ENCODE results near the gene SEC22C.

The SEC22C gene

GRCh38 chr3:42533161-42533897, 48.4 kb downstream of the SEC22C start:
- DNase-seq, result no peak

- DNase-seq, result no peak
Measured at GRCh38 chr3:42532229-42532628, 49.5 kb downstream of the SEC22C start.

- DNase-seq, result no peak
Measured at GRCh38 chr3:42531470-42531869, 50.3 kb downstream of the SEC22C start.

GRCh38 chr3:42530073-42530472, 51.7 kb downstream of the SEC22C start:
- DNase-seq, result no peak

- peak; percentile 26 for DNase-seq
Measured at GRCh38 chr3:42529468-42529867, 52.3 kb downstream of the SEC22C start.

GRCh38 chr3:42527368-42527917, 54.3 kb downstream of the SEC22C start:
- no peak for DNase-seq

- no peak for DNase-seq
Measured at GRCh38 chr3:42526616-42527367, 55.0 kb downstream of the SEC22C start.

GRCh38 chr3:42525736-42526345, 55.9 kb downstream of the SEC22C start:
- DNase-seq, result no peak

GRCh38 chr3:42525212-42525611, 56.6 kb downstream of the SEC22C start:
- DNase-seq, result no peak

- DNase-seq, result no peak
Measured at GRCh38 chr3:42524751-42525150, 57.0 kb downstream of the SEC22C start.

GRCh38 chr3:42520906-42521305, 60.9 kb downstream of the SEC22C start:
- no peak for DNase-seq

GRCh38 chr3:42520336-42520735, 61.4 kb downstream of the SEC22C start:
- no peak for DNase-seq

GRCh38 chr3:42519568-42519962, 62.2 kb downstream of the SEC22C start:
- DNase-seq, result no peak

- no peak for DNase-seq
Measured at GRCh38 chr3:42518800-42519567, 62.8 kb downstream of the SEC22C start.

GRCh38 chr3:42517117-42517516, 64.7 kb downstream of the SEC22C start:
- no peak for DNase-seq

GRCh38 chr3:42516443-42516842, 65.3 kb downstream of the SEC22C start:
- no peak for DNase-seq

GRCh38 chr3:42515976-42516375, 65.8 kb downstream of the SEC22C start:
- DNase-seq, result no peak

- no peak for DNase-seq
Measured at GRCh38 chr3:42515391-42515916, 66.3 kb downstream of the SEC22C start.

- DNase-seq, result no peak
Measured at GRCh38 chr3:42514876-42515275, 66.9 kb downstream of the SEC22C start.

GRCh38 chr3:42513521-42513920, 68.2 kb downstream of the SEC22C start:
- no peak for DNase-seq

GRCh38 chr3:42513121-42513520, 68.6 kb downstream of the SEC22C start:
- no peak for DNase-seq

- no peak for DNase-seq
Measured at GRCh38 chr3:42511736-42512135, 70.0 kb downstream of the SEC22C start.

- no peak for DNase-seq
Measured at GRCh38 chr3:42511201-42511600, 70.6 kb downstream of the SEC22C start.
